Left ventricle myocardium inferior (tissue), 1 donor: Measurements from ENCODE around the gene PRTG. TPM values are rescaled to one million over a fixed set of nuclear protein-coding genes. Genes with fewer than 3 reads are reported as not detected.
"Not testable (repeated sequence)": the region's sequence is repeated elsewhere in the genome, so short reads cannot be mapped to it uniquely, and the experiment has no call there.

ENCODE experiments used
- DNase-seq: peaks from one replicate; pipeline ENCODE4 v3.0.0-alpha.2; 2020
- H3K27ac ChIP-seq: fragments of 200-600 bp; replicated peaks from 2 replicates; pipeline ENCODE4 v1.8.0; 2021
- H3K27me3 ChIP-seq: fragments of 200-600 bp; 2 replicates; pipeline ENCODE4 v1.8.0; 2021; ENCODE audit warnings: low read depth
- H3K36me3 ChIP-seq: fragments of 200-600 bp; 2 replicates; pipeline ENCODE4 v1.8.0; 2021
- H3K4me1 ChIP-seq: fragments of 200-600 bp; 2 replicates; pipeline ENCODE4 v1.8.0; 2021
- H3K4me3 ChIP-seq: fragments of 200-600 bp; 2 replicates; pipeline ENCODE4 v1.8.0; 2021; ENCODE audit warnings: mild to moderate bottlenecking, moderate library complexity
- H3K9me3 ChIP-seq: fragments of 200-600 bp; replicated peaks from 2 replicates; pipeline ENCODE4 v1.8.0; 2021
- intact Hi-C: fragments of 100-400 bp; cut with micrococcal nuclease; formaldehyde crosslinking; loops from one replicate; pipeline ENCODE4 v1.11.0; 2022
- total RNA-seq: library from RNA; stranded (reverse); fragmentation: NEBNext Ultra II Directional; extraction: Animal tissue kit (Norgen Biotek cat#: 25700); gene quantifications from one replicate; pipeline ENCODE4 v1.2.1, GENCODE V29; 2021
- TF ChIP-seq, protein P1 (sequence below): fragments of 200-600 bp; IDR thresholded peaks from 2 replicates; pipeline ENCODE4 v1.8.0; 2021; ENCODE audit warnings: antibody characterized with exemption, mild to moderate bottlenecking, borderline replicate concordance
- donor health status: DM: no; HTN: yes; CAD: no; lungs with severe emphysema.

The PRTG gene
- total RNA-seq, 1 donor from 2014 or later = 0.69 TPM

DNA sequence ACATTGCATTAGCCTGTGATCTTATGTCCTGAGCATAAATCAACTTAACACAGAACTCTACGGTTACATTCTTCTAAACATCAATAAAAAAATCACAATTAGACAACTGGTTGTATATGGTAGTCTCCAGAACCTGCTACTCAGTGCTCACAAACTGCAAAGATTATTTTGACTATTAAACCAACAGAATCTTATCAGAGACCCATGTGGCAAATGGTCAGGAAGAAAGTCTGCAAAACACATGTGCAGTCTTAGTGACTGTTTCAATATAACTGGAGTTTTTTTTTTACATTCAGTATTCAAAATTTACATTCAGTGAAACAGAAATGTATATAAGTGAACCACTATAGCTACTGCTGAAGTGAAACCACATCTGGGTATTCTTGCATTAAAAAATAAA is 127.5 kb downstream of the PRTG start:
- no peaks in the 10 kb centered on the region for H3K4me1 ChIP-seq
- intact Hi-C loops = no loop called here
- H3K27me3 ChIP-seq = no peaks in the 10 kb centered on the region
- H3K36me3 ChIP-seq = peaks cover 3% of the 10 kb centered on the region
- TF ChIP-seq, protein P1, sequence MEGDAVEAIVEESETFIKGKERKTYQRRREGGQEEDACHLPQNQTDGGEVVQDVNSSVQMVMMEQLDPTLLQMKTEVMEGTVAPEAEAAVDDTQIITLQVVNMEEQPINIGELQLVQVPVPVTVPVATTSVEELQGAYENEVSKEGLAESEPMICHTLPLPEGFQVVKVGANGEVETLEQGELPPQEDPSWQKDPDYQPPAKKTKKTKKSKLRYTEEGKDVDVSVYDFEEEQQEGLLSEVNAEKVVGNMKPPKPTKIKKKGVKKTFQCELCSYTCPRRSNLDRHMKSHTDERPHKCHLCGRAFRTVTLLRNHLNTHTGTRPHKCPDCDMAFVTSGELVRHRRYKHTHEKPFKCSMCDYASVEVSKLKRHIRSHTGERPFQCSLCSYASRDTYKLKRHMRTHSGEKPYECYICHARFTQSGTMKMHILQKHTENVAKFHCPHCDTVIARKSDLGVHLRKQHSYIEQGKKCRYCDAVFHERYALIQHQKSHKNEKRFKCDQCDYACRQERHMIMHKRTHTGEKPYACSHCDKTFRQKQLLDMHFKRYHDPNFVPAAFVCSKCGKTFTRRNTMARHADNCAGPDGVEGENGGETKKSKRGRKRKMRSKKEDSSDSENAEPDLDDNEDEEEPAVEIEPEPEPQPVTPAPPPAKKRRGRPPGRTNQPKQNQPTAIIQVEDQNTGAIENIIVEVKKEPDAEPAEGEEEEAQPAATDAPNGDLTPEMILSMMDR = no peak
- no peaks in the 10 kb centered on the region for H3K9me3 ChIP-seq
- H3K27ac ChIP-seq = no peak overlapping the region
- no peak for DNase-seq
- H3K4me3 ChIP-seq = no peak overlapping the region

- Histone ChIP-seq H3K9me3 (no peaks in the 10 kb centered on the region), H3K36me3 (no peaks in the 10 kb centered on the region), H3K27ac (no peak overlapping the region), H3K4me3 (no peak overlapping the region), H3K4me1 (no peaks in the 10 kb centered on the region), H3K27me3 (no peaks in the 10 kb centered on the region)
- intact Hi-C loops = no loop called here
- no peak for DNase-seq
- TF ChIP-seq, protein P1 = no peak
These were observed 129.2 kb downstream of the PRTG start for GRCh38 chr15:55613727-55614126.

DNA sequence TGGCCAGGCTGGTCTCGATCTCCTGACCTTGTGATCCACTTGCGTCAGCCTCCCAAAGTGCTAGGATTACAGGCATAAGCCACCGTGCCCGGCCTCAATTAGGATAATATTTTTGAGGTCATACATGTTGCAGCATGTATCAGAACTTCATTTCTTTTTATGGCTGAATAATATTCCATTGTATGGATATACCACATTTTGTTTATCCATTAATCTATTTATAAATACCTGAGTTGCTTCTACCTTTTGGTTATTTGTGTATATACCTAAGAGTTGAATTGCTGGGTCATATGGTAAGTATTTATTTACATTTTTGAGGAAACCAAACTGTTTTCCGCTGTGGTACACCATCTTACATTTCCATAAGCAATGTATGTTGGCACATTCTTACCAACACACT is 136.7 kb downstream of the PRTG start:
- Histone ChIP-seq H3K27ac (no peak overlapping the region), H3K9me3 (peaks cover 33% of the 10 kb centered on the region), H3K36me3 (no peaks in the 10 kb centered on the region), H3K4me1 (no peaks in the 10 kb centered on the region), H3K4me3 (no peak overlapping the region), H3K27me3 (no peaks in the 10 kb centered on the region)
- TF ChIP-seq, protein P1 = no peak
- intact Hi-C loops = no loop called here
- DNase-seq = no peak

DNA sequence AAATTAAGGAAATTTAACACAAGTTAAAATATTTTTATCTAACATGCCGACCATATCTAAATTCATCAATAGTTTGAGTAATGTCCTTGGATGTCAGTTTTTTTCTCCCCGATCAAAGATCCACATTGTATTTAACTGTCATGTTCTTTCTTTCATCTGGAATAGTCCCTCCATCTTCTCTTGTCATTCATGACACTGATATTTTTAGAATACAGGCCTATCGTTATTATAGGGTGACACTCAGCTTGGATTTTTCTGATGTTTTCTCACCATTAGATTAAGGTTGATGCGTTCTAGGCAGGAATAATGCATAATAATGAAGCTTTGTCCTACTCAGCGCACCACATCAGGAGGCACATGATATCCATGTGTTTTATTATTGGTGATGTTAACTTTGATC is 141.6 kb downstream of the PRTG start:
- Histone ChIP-seq H3K36me3 (no peaks in the 10 kb centered on the region), H3K4me3 (no peak overlapping the region), H3K27me3 (no peaks in the 10 kb centered on the region), H3K27ac (no peak overlapping the region), H3K4me1 (no peaks in the 10 kb centered on the region), H3K9me3 (peaks cover 10% of the 10 kb centered on the region)
- TF ChIP-seq, protein P1 = no peak
- DNase-seq = no peak
- intact Hi-C loops = no loop called here

- DNase-seq = no peak
- Histone ChIP-seq H3K27me3 (no peaks in the 10 kb centered on the region), H3K27ac (no peak overlapping the region), H3K36me3 (no peaks in the 10 kb centered on the region), H3K9me3 (no peaks in the 10 kb centered on the region), H3K4me1 (no peaks in the 10 kb centered on the region), H3K4me3 (no peak overlapping the region)
- intact Hi-C loops = no loop called here
- TF ChIP-seq, protein P1 = no peak
These were observed 143.5 kb downstream of the PRTG start for GRCh38 chr15:55599439-55599838.

DNA sequence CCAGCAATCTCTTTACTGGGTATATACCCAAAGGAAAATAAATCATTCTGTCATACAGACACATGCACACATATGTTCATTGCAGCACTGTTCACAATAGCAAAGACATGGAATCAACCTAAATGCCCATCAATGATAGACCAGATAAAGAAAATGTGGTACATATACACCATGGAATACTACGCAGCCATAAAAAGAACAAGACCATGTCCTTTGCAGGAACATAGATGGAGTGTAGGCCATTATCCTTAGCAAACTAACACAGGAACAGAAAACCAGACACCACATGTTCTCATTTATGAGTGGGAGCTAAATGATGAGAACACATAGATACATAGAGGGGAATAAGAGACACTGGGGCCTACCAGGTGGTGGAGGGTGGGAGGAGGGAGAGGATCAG is 149.9 kb downstream of the PRTG start:
- DNase-seq, H3K27ac ChIP-seq, H3K9me3 ChIP-seq, H3K36me3 ChIP-seq, intact Hi-C loops, H3K4me3 ChIP-seq, H3K4me1 ChIP-seq: not testable (repeated sequence)
- H3K27me3 ChIP-seq = peaks cover 11% of the 10 kb centered on the region
